Smooth muscle cell (in vitro differentiated cells): Measurements from ENCODE around the gene SEMA3D. TPM values are rescaled to one million over a fixed set of nuclear protein-coding genes. Genes with fewer than 3 reads are reported as not detected.

Source experiments
- DNase-seq: peaks from one replicate; lab custom pipeline; 2025; ENCODE audit not compliant: unreplicated experiment; lab: John Stamatoyannopoulos, UW
- H2AFZ ChIP-seq: fragments of 200-600 bp; sonication (generic); 2 replicates; pipeline ENCODE4 v1.6.0; 2016; ENCODE audit warnings: antibody characterized with exemption, low read depth, mild to moderate bottlenecking
- H3F3A ChIP-seq: fragments of 200-600 bp; sonication (generic); 2 replicates; pipeline ENCODE4 v1.6.0; 2017; ENCODE audit warnings: antibody characterized with exemption, low read depth
- H3K27ac ChIP-seq: fragments of 200-600 bp; sonication (generic); 2 replicates; pipeline ENCODE4 v1.5.1; 2016; ENCODE audit warnings: low read depth, mild to moderate bottlenecking
- H3K27me3 ChIP-seq: fragments of 200-600 bp; sonication (generic); 2 replicates; pipeline ENCODE4 v1.6.1; 2016; ENCODE audit warnings: low read depth, mild to moderate bottlenecking
- H3K36me3 ChIP-seq: fragments of 200-600 bp; sonication (generic); 2 replicates; pipeline ENCODE4 v1.5.1; 2016; ENCODE audit warnings: low read depth
- H3K4me1 ChIP-seq: fragments of 200-600 bp; sonication (generic); 2 replicates; pipeline ENCODE4 v1.5.1; 2016; ENCODE audit warnings: low read depth
- H3K4me2 ChIP-seq: fragments of 200-600 bp; sonication (generic); 2 replicates; pipeline ENCODE4 v1.6.0; 2016; ENCODE audit warnings: mild to moderate bottlenecking
- H3K4me3 ChIP-seq: fragments of 200-600 bp; sonication (generic); 2 replicates; pipeline ENCODE4 v1.5.1; 2016; ENCODE audit warnings: mild to moderate bottlenecking
- H3K79me2 ChIP-seq: fragments of 200-600 bp; sonication (generic); 2 replicates; pipeline ENCODE4 v1.6.0; 2016; ENCODE audit warnings: low read depth, mild to moderate bottlenecking
- H3K9ac ChIP-seq: fragments of 200-600 bp; sonication (generic); 2 replicates; pipeline ENCODE4 v1.6.0; 2016; ENCODE audit warnings: low read depth
- H3K9me3 ChIP-seq: fragments of 200-600 bp; sonication (generic); replicated peaks from 2 replicates; pipeline ENCODE4 v1.5.1; 2016; ENCODE audit warnings: low read depth
- H4K20me1 ChIP-seq: fragments of 200-600 bp; sonication (generic); 2 replicates; pipeline ENCODE4 v1.6.0; 2016; ENCODE audit warnings: low read depth
- CTCF ChIP-seq: fragments of 200-600 bp; sonication (generic); IDR thresholded peaks from 2 replicates; pipeline ENCODE4 v1.5.1; 2017; ENCODE audit warnings: borderline replicate concordance, mild to moderate bottlenecking, antibody characterized with exemption; ENCODE audit not compliant: insufficient read depth, poor library complexity, severe bottlenecking
- WGBS: methylation state at CpG from one replicate; pipeline ENCODE4 v1.1.7; 2016; ENCODE audit warnings: low lambda C conversion rate; 5-methylcytosine and 5-hydroxymethylcytosine counted together
- polyA plus RNA-seq: library from polyadenylated mRNA; unstranded; fragments of >200 nt; fragmentation: Nextera tagmentation; extraction: Ambion mirVana; gene quantifications from 2 replicates; pipeline ENCODE4 v1.2.1, GENCODE V29; 2016
- total RNA-seq: library from RNA; depleted of rRNA; stranded (reverse); fragments of >200 nt; gene quantifications from 2 replicates; pipeline ENCODE4 v1.2.3, GENCODE V29; 2014

Gene SEMA3D
- total and polyA plus RNA-seq, 2 experiments from 2014 or later: 9.8 to 106 TPM

DNA sequence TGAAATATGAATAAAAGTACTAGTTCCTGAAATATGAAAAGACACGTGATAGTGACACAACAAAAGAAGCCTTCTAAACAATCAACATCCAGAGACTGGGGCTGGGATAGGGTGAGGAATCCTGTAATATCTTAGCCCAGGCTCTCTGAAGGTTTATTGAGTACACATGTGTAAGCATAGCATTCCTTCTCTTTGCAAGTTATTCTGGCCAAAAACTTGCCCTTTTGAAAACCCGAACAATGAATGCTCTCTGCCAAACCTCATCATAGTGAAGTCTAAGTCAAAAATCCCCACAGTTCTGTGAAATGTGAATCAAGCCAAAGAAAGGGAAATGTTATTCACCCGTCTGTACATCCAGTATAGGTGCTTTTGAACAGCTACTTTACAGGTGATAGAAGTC is 11.6 kb downstream of the SEMA3D start:
- TF ChIP-seq CTCF: no peak
- WGBS: 89% methylated on average over 3 of the region's 3 CpGs

GRCh38 chr7:85172530-85172941 is 14.3 kb downstream of the SEMA3D start:
- Histone ChIP-seq H3K4me1 (no peaks in the 10 kb centered on the region), H2AFZ (no peak overlapping the region), H3K4me3 (no peak overlapping the region), H3F3A (no peaks in the 10 kb centered on the region), H3K9me3 (no peaks in the 10 kb centered on the region), H3K27me3 (no peaks in the 10 kb centered on the region), H3K27ac (no peak overlapping the region), H3K9ac (no peak overlapping the region), H3K4me2 (no peak overlapping the region), H3K36me3 (no peaks in the 10 kb centered on the region), H4K20me1 (no peaks in the 10 kb centered on the region), H3K79me2 (no peaks in the 10 kb centered on the region)
- TF ChIP-seq CTCF: no peak
- WGBS: 57% methylated on average over 3 of the region's 3 CpGs
- DNase-seq: no peak

More for the DNA sequence above, 11.6 kb downstream of the SEMA3D start:
- no peak overlapping the region for H3K9ac ChIP-seq
- H3K36me3 ChIP-seq: no peaks in the 10 kb centered on the region
- no peaks in the 10 kb centered on the region for H3K79me2 ChIP-seq
- no peak for DNase-seq
- H3K9me3 ChIP-seq: no peaks in the 10 kb centered on the region
- H3K4me3 ChIP-seq: no peak overlapping the region
- no peak overlapping the region for H3K27ac ChIP-seq
- no peaks in the 10 kb centered on the region for H3K27me3 ChIP-seq
- no peaks in the 10 kb centered on the region for H3K4me1 ChIP-seq
- H2AFZ ChIP-seq: no peak overlapping the region
- H3K4me2 ChIP-seq: no peak overlapping the region
- H3F3A ChIP-seq: no peaks in the 10 kb centered on the region
- no peaks in the 10 kb centered on the region for H4K20me1 ChIP-seq

DNA sequence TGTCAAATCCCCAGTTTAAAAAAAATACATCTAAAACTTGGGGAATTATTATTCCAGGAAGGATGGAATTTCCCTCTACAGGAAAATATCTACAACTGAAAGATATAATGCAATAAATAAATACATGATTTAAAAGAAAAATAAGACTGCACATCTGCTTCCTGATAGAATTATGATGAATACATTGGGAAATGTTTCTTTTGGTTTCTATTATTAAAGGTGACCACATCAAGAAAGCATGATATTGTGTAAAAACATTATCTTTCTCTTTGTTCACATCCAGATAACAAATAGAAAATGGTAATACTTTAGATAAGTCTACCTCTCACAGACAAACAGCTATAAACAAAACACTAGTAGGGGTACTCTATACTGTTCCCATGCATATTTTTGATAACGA is 19.2 kb downstream of the SEMA3D start:
- H3K4me1 ChIP-seq: no peaks in the 10 kb centered on the region
- no peak for DNase-seq
- no peaks in the 10 kb centered on the region for H3K79me2 ChIP-seq
- H3K9me3 ChIP-seq: no peaks in the 10 kb centered on the region
- no peak overlapping the region for H3K4me3 ChIP-seq
- H3K27me3 ChIP-seq: no peaks in the 10 kb centered on the region
- no peak overlapping the region for H3K27ac ChIP-seq
- H4K20me1 ChIP-seq: no peaks in the 10 kb centered on the region
- 95% methylated on average over 1 of the region's 1 CpG for WGBS
- no peak for TF ChIP-seq CTCF
- H3F3A ChIP-seq: no peaks in the 10 kb centered on the region
- no peaks in the 10 kb centered on the region for H3K36me3 ChIP-seq
- no peak overlapping the region for H3K4me2 ChIP-seq
- no peak overlapping the region for H2AFZ ChIP-seq
- no peak overlapping the region for H3K9ac ChIP-seq

- Histone ChIP-seq H3K9me3 (no peaks in the 10 kb centered on the region), H3K27ac (no peak overlapping the region)
- WGBS: 91% methylated on average over 5 of the region's 5 CpGs
Observed at GRCh38 chr7:85165263-85165662, 21.6 kb downstream of the SEMA3D start.

More at GRCh38 chr7:85165263-85165662, 21.6 kb downstream of the SEMA3D start:
- Histone ChIP-seq H3K4me3 (no peak overlapping the region), H3K27me3 (no peaks in the 10 kb centered on the region), H4K20me1 (no peaks in the 10 kb centered on the region), H2AFZ (no peak overlapping the region), H3K4me2 (no peak overlapping the region), H3F3A (no peaks in the 10 kb centered on the region), H3K9ac (no peak overlapping the region), H3K36me3 (no peaks in the 10 kb centered on the region), H3K4me1 (no peaks in the 10 kb centered on the region), H3K79me2 (no peaks in the 10 kb centered on the region)
- no peak for DNase-seq
- TF ChIP-seq CTCF: no peak
